GM21526 (cell line): ENCODE measurements around the gene PSME2.

Experiments
- ATAC-seq: cut with Tn5 transposase; IDR thresholded peaks from one replicate; pipeline ENCODE4 v1.9.1; 2021; ENCODE audit warnings: moderate library complexity; ENCODE audit not compliant: unreplicated experiment, low FRiP score

Gene PSME2

GRCh38 chr14:24146453-24146977 is at the start of gene PSME2:
Gene PSME2 (minus strand): TSS chr14:24146610. CDS start chr14:24146581, 29 bp downstream.
- ATAC-seq: peak; percentile 44

GRCh38 chr14:24195186-24196070 is 49.0 kb upstream of the PSME2 start, which contains the start of gene TM9SF1:
Gene TM9SF1 (minus strand): TSS chr14:24195441. CDS start chr14:24195019, 422 bp downstream.
- peak; percentile 64 for ATAC-seq

DNA sequence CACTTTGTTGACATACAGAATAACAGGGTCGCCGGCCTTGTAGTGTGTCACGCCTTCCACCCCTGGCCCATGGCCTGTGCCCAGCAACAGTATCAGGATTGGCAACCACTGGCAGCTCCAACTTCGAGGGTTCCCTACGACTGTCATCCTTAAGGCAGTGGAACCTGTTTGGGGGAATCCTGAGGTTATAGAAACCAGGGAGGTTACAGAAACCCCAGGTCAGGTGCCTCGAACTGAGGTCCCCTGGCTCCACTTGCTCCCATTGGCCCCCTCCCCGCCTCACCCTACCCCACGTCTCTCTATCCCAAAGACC is 48.4 kb upstream of the PSME2 start:
- ATAC-seq: no peak

- ATAC-seq: no peak
These were observed 47.9 kb upstream of the PSME2 start for GRCh38 chr14:24194186-24194872.

GRCh38 chr14:24192933-24193332 is 46.5 kb upstream of the PSME2 start:
- ATAC-seq: no peak

- ATAC-seq: no peak
These were observed 44.0 kb upstream of the PSME2 start for GRCh38 chr14:24190416-24190815.

GRCh38 chr14:24189460-24189859 is 43.0 kb upstream of the PSME2 start:
- no peak for ATAC-seq

DNA sequence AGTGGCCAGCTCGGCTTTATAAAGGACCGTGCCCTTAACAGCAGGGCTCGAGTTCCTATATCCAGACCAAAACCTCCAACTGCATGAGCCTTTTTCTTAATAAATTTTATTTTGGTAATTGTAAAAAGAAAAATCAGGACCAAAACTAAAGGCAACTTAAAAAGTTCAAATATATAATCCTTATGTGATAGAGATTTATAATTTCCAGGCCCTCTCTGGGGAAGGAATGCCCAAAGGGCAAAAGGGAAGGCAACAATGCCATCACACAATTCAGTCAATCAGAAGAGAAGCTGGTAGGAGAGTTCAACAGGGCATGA is 42.6 kb upstream of the PSME2 start:
- ATAC-seq: no peak

GRCh38 chr14:24188251-24189058 is 42.0 kb upstream of the PSME2 start, which contains the start of gene IPO4:
Gene IPO4 (minus strand): TSS chr14:24188816. CDS start chr14:24188787, 29 bp downstream.
- ATAC-seq: peak; percentile 67

GRCh38 chr14:24187539-24187915 is 41.1 kb upstream of the PSME2 start:
- ATAC-seq: no peak

- no peak for ATAC-seq
These were observed 40.6 kb upstream of the PSME2 start for GRCh38 chr14:24186831-24187538.

GRCh38 chr14:24185741-24186140 is 39.3 kb upstream of the PSME2 start:
- no peak for ATAC-seq

GRCh38 chr14:24185026-24185425 is 38.6 kb upstream of the PSME2 start:
- ATAC-seq: no peak

DNA sequence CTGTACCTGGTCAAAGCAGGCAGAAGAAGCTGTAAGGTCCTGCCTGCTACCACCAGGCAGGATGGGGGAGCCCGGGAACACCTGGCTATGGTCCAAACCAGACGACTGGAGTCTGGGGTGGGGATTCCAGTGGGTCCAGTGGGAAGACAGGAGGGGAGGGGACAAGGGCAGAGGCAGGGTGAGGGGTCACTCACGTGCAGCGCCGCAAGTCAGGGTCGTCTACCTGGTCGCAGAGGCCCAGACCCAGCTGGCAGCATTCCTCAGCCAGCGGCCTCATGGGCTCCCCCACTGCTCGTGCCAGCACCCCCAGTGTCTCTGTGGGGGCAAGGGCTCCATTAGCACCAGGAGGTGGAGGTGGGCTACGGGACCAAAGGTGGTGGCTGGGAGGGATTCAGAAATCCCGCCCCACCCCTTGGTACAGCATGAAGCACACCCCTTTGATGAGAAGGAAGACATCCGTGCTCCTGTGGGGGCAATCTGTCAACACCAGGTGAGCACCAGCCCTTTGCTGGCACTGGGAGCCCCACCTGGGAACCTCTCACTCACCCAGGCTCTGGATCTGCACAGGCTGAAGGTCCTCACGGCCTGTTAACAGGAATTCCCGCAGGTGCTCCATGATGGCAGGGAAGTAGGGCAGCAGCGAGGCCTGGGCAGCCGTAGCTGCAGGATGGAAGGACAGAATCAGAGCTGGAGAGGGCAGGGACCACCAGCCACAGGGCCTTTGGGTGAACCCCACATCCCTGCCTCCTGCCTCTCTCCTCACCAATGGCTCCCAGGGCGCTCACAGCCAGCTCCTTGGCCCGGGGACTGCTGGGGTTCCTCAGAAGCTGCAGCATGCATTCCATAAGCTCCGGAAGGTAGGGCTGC is 37.9 kb upstream of the PSME2 start:
- ATAC-seq: no peak

- ATAC-seq: no peak
These were observed 36.6 kb upstream of the PSME2 start for GRCh38 chr14:24183014-24183481.

- ATAC-seq: no peak
These were observed 35.9 kb upstream of the PSME2 start for GRCh38 chr14:24182110-24182882.

DNA sequence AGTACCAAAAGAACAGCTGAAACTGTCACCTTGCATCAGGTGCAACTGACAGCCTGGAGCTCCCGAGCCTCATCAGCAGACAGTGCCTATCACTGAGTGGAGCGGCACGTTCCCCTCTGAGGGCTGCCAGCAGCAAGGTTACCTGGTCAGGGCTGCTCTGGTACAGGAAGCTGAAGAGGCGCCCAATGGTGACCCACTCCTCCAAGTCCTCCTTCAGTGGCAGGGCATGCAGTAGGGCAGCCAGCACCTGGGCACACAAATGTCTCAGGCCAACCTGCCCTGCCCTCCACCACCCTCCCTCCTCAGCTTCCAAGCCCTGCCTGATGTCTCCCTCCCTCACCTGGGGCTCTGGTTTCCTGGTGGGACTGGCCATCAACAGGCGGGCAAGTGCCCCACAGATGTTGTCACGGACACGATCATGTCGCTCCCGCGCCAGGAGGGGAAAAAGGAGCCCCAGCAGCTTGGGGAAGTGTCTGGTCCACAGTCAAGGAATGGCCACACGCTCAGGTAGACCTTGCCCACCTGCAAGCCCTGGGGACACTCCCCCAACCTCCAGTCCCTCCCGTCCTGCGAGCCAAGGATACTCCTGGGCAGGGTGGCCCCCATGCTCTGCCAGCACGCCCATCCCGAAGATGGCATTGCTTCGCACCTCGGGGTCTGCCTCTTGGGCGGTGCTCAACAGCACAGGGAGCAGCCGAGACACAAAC is 35.1 kb upstream of the PSME2 start:
- ATAC-seq: no peak
